ENCODE data around the gene IL18R1. TPM values are rescaled to one million over a fixed set of nuclear protein-coding genes. Genes with fewer than 3 reads are reported as not detected.

The IL18R1 gene
- total RNA-seq, 1 experiment from 2014 or later = 0.08 TPM

GRCh38 chr2:102346381-102347130, 9.0 kb upstream of the IL18R1 start:
- no peak for TF ChIP-seq CTCF (IDR thresholded peaks at IDR 0.05)
- TF ChIP-seq, protein P1, sequence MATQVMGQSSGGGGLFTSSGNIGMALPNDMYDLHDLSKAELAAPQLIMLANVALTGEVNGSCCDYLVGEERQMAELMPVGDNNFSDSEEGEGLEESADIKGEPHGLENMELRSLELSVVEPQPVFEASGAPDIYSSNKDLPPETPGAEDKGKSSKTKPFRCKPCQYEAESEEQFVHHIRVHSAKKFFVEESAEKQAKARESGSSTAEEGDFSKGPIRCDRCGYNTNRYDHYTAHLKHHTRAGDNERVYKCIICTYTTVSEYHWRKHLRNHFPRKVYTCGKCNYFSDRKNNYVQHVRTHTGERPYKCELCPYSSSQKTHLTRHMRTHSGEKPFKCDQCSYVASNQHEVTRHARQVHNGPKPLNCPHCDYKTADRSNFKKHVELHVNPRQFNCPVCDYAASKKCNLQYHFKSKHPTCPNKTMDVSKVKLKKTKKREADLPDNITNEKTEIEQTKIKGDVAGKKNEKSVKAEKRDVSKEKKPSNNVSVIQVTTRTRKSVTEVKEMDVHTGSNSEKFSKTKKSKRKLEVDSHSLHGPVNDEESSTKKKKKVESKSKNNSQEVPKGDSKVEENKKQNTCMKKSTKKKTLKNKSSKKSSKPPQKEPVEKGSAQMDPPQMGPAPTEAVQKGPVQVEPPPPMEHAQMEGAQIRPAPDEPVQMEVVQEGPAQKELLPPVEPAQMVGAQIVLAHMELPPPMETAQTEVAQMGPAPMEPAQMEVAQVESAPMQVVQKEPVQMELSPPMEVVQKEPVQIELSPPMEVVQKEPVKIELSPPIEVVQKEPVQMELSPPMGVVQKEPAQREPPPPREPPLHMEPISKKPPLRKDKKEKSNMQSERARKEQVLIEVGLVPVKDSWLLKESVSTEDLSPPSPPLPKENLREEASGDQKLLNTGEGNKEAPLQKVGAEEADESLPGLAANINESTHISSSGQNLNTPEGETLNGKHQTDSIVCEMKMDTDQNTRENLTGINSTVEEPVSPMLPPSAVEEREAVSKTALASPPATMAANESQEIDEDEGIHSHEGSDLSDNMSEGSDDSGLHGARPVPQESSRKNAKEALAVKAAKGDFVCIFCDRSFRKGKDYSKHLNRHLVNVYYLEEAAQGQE (IDR thresholded peaks at IDR 0.05; ENCODE audit: insufficient read depth in 1 of 2, low read depth in 2 of 2, low read length in 1 of 2) = no peak
- Histone ChIP-seq H3K4me1 (ENCODE audit: control insufficient read depth, insufficient read depth, low read length) (no peaks in the 10 kb centered on the region), H3K4me3 (ENCODE audit: low read depth in 2 of 2, low read length in 2 of 2) (no peak overlapping the region), H3K27me3 (ENCODE audit: control insufficient read depth, insufficient read depth, low read length) (peaks cover 6% of the 10 kb centered on the region), H3K27ac (ENCODE audit: low read length) (no peak overlapping the region), H3K36me3 (ENCODE audit: control insufficient read depth, insufficient read depth, low read length) (no peaks in the 10 kb centered on the region), H3K9me3 (ENCODE audit: control insufficient read depth, insufficient read depth, low read depth, low read length) (no peaks in the 10 kb centered on the region)
- ChIA-PET CTCF (no interaction called here), POLR2A (no interaction called here)
- in situ Hi-C loops (cut with HindIII; ENCODE audit: low pct_unique_long_range_greater_than_20kb, low sequenced_read_pairs) (no loop called here), intact Hi-C loops (cut with micrococcal nuclease; ENCODE audit: unreplicated experiment) (no loop called here)
- BruUV-seq (replicated peaks) = no TSS peak
- DNase-seq (ENCODE audit: low read depth, low spot score) (no peak), ATAC-seq (no peak)

- in situ Hi-C loops (cut with HindIII; ENCODE audit: low pct_unique_long_range_greater_than_20kb, low sequenced_read_pairs) = no loop called here
- H3K27me3 ChIP-seq (ENCODE audit: control insufficient read depth, insufficient read depth, low read length) = peaks cover 15% of the 10 kb centered on the region
- H3K9me3 ChIP-seq (ENCODE audit: control insufficient read depth, insufficient read depth, low read depth, low read length) = no peaks in the 10 kb centered on the region
- no peaks in the 10 kb centered on the region for H3K4me1 ChIP-seq (ENCODE audit: control insufficient read depth, insufficient read depth, low read length)
- intact Hi-C loops (cut with micrococcal nuclease; ENCODE audit: unreplicated experiment) = no loop called here
- no peak for ATAC-seq
- TF ChIP-seq CTCF (IDR thresholded peaks at IDR 0.05) (no peak), SIN3A (IDR thresholded peaks at IDR 0.05; ENCODE audit: borderline replicate concordance, insufficient read depth, low read depth, low read length) (no peak), POLR2AphosphoS5 (IDR thresholded peaks at IDR 0.05; ENCODE audit: low read depth, low read length) (no peak), TCF7L2 (IDR thresholded peaks at IDR 0.05; ENCODE audit: low read depth, low read length) (no peak)
- TF ChIP-seq, protein P1 (IDR thresholded peaks at IDR 0.05; ENCODE audit: insufficient read depth in 1 of 2, low read depth in 2 of 2, low read length in 1 of 2) = no peak
- BruUV-seq (replicated peaks) = no TSS peak
- H3K4me3 ChIP-seq (ENCODE audit: low read depth in 2 of 2, low read length in 2 of 2) = no peak overlapping the region
- H3K36me3 ChIP-seq (ENCODE audit: control insufficient read depth, insufficient read depth, low read length) = no peaks in the 10 kb centered on the region
- POLR2A ChIA-PET = no interaction called here
- no peak for DNase-seq (ENCODE audit: low read depth, low spot score)
- CTCF ChIA-PET = no interaction called here
- no peak overlapping the region for H3K27ac ChIP-seq (ENCODE audit: low read length)
These were observed 5.3 kb upstream of the IL18R1 start for GRCh38 chr2:102350137-102350793.
